WTC11 (cell line): ENCODE data around the gene TREH. TPM values are rescaled to one million over a fixed set of nuclear protein-coding genes. Genes with fewer than 3 reads are reported as not detected.

ENCODE experiments used
- ATAC-seq: fragments of 200-7000 bp; cut with Tn5 transposase; 2 replicates; pipeline ENCODE4 v1.10.0; 2021; ENCODE audit warnings: mild to moderate bottlenecking, moderate library complexity
- CTCF ChIA-PET: fragments of 300-600 bp; sonication (Branson Sonifier 250); formaldehyde crosslinking; loops from one replicate; lab custom pipeline; 2021; ENCODE audit warnings: antibody characterized with exemption; lab: Charles Lee
- POLR2A ChIA-PET: fragments of 350-600 bp; sonication (Branson Sonifier 250); formaldehyde crosslinking; loops from one replicate; lab custom pipeline; 2021; ENCODE audit warnings: antibody characterized with exemption; lab: Charles Lee
- DNase-seq: peaks from one replicate; pipeline ENCODE4 v3.0.0; 2021; ENCODE audit warnings: low spot score
- H3K27ac Mint-ChIP-seq: 2 replicates; pipeline ENCODE4 v1.8.0; 2021; ENCODE audit warnings: mixed read lengths
- H3K27me3 Mint-ChIP-seq: 2 replicates; pipeline ENCODE4 v1.8.0; 2021; ENCODE audit warnings: low read depth, mild to moderate bottlenecking, moderate library complexity, mixed read lengths
- H3K36me3 Mint-ChIP-seq: 2 replicates; pipeline ENCODE4 v1.8.0; 2021; ENCODE audit warnings: mixed read lengths
- H3K4me1 Mint-ChIP-seq: 2 replicates; pipeline ENCODE4 v1.8.0; 2022; ENCODE audit warnings: mixed read lengths
- H3K4me3 Mint-ChIP-seq: 2 replicates; pipeline ENCODE4 v1.8.0; 2021; ENCODE audit warnings: mild to moderate bottlenecking, moderate library complexity, mixed read lengths
- H3K9me3 Mint-ChIP-seq: 2 replicates; pipeline ENCODE4 v1.8.0; 2021; ENCODE audit warnings: mixed read lengths
- CBFB ChIP-seq: sonication (generic); formaldehyde crosslinking; IDR thresholded peaks from 2 replicates; pipeline ENCODE4 v1.8.1; 2022; ENCODE audit warnings: mild to moderate bottlenecking, low read depth, missing genetic modification reagents
- CREM ChIP-seq: sonication (generic); formaldehyde crosslinking; IDR thresholded peaks from 2 replicates; pipeline ENCODE4 v1.8.1; 2022; ENCODE audit warnings: mild to moderate bottlenecking, missing genetic modification reagents, moderate library complexity
- ESRRA ChIP-seq: sonication (generic); formaldehyde crosslinking; IDR thresholded peaks from 2 replicates; pipeline ENCODE4 v1.8.1; 2022; ENCODE audit warnings: mild to moderate bottlenecking, missing genetic modification reagents, borderline replicate concordance
- FOXP1 ChIP-seq: sonication (generic); formaldehyde crosslinking; IDR thresholded peaks from 2 replicates; pipeline ENCODE4 v1.8.0; 2022; ENCODE audit warnings: missing genetic modification reagents, mild to moderate bottlenecking, moderate library complexity, borderline replicate concordance
- JAZF1 ChIP-seq: fragments of 250-450 bp; sonication (Bioruptor Pico); IDR thresholded peaks from 2 replicates; pipeline ENCODE4 v1.9.0; 2021; ENCODE audit warnings: moderate library complexity, mild to moderate bottlenecking, inconsistent platforms
- MLX ChIP-seq: sonication (generic); formaldehyde crosslinking; IDR thresholded peaks from 2 replicates; pipeline ENCODE4 v1.8.1; 2023; ENCODE audit warnings: mild to moderate bottlenecking, missing genetic modification reagents, moderate library complexity
- PRDM15 ChIP-seq: sonication (generic); formaldehyde crosslinking; IDR thresholded peaks from 2 replicates; pipeline ENCODE4 v1.8.0; 2022; ENCODE audit warnings: missing genetic modification reagents
- RORB ChIP-seq: fragments of 250-450 bp; sonication (Bioruptor Pico); IDR thresholded peaks from 2 replicates; pipeline ENCODE4 v1.9.0; 2021; ENCODE audit warnings: mild to moderate bottlenecking
- ZMAT4 ChIP-seq: fragments of 250-450 bp; sonication (Bioruptor Pico); IDR thresholded peaks from 2 replicates; pipeline ENCODE4 v1.9.0; 2021; ENCODE audit warnings: mild to moderate bottlenecking
- ZNF121 ChIP-seq: sonication (generic); formaldehyde crosslinking; IDR thresholded peaks from 2 replicates; pipeline ENCODE4 v1.8.0; 2023; ENCODE audit warnings: missing genetic modification reagents
- ZNF219 ChIP-seq: sonication (generic); formaldehyde crosslinking; IDR thresholded peaks from 2 replicates; pipeline ENCODE4 v1.8.0; 2023; ENCODE audit warnings: missing genetic modification reagents, mild to moderate bottlenecking, borderline replicate concordance
- ZNF263 ChIP-seq: sonication (generic); formaldehyde crosslinking; IDR thresholded peaks from 2 replicates; pipeline ENCODE4 v1.8.1; 2022; ENCODE audit warnings: low read depth, mild to moderate bottlenecking, moderate library complexity, missing genetic modification reagents
- ZNF416 ChIP-seq: fragments of 250-450 bp; sonication (Bioruptor Pico); IDR thresholded peaks from 2 replicates; pipeline ENCODE4 v1.9.0; 2021; ENCODE audit warnings: mild to moderate bottlenecking, inconsistent platforms
- ZNF532 ChIP-seq: fragments of 250-450 bp; sonication (Bioruptor Pico); IDR thresholded peaks from 2 replicates; pipeline ENCODE4 v1.9.0; 2021; ENCODE audit warnings: mild to moderate bottlenecking, borderline replicate concordance
- total RNA-seq: library from RNA; stranded (reverse); gene quantifications from 3 replicates; pipeline ENCODE4 v1.2.3, GENCODE V29; 2021
- TF ChIP-seq, protein P1 (sequence below): sonication (generic); formaldehyde crosslinking; IDR thresholded peaks from 2 replicates; pipeline ENCODE4 v1.8.0; 2022; ENCODE audit warnings: mild to moderate bottlenecking, missing genetic modification reagents
- TF ChIP-seq, protein P2 (sequence below): sonication (generic); formaldehyde crosslinking; IDR thresholded peaks from 2 replicates; pipeline ENCODE4 v1.8.1; 2022; ENCODE audit warnings: low read depth, missing genetic modification reagents, borderline replicate concordance
- TF ChIP-seq, protein P3 (sequence below): sonication (generic); formaldehyde crosslinking; IDR thresholded peaks from 2 replicates; pipeline ENCODE4 v1.8.0; 2022; ENCODE audit warnings: mild to moderate bottlenecking, missing genetic modification reagents

TREH gene
- total RNA-seq, 1 experiment from 2014 or later: not detected

GRCh38 chr11:118689503-118689851 lies 10.0 kb upstream of the TREH start:
- DNase-seq: no peak
- Mint-ChIP-seq H3K9me3 (peaks cover 5% of the 10 kb centered on the region), H3K4me1 (peaks cover 42% of the 10 kb centered on the region), H3K4me3 (peak overlapping the region; percentile 49), H3K27me3 (peaks cover 9% of the 10 kb centered on the region; the same call in 1 of the 2 replicates), H3K27ac (no peak overlapping the region), H3K36me3 (no peaks in the 10 kb centered on the region)
- peak; percentile 49 for ATAC-seq
- CTCF ChIA-PET: interaction anchor here (0.5 to 3.1 kb wide), 67 partner anchors 8 to 649 kb away, joined by 3 to 63 read pairs (median 5); partner anchors contain the start of genes CBL, CENATAC, DDX6 and TREH
- peak; percentile 86 for TF ChIP-seq ZNF263
- TF ChIP-seq, protein P1, sequence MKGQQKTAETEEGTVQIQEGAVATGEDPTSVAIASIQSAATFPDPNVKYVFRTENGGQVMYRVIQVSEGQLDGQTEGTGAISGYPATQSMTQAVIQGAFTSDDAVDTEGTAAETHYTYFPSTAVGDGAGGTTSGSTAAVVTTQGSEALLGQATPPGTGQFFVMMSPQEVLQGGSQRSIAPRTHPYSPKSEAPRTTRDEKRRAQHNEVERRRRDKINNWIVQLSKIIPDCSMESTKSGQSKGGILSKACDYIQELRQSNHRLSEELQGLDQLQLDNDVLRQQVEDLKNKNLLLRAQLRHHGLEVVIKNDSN: no peak
- POLR2A ChIA-PET: interaction anchor here (0.8 to 1.6 kb wide), 5 partner anchors 26 to 240 kb away, joined by 3 to 8 read pairs (median 4); partner anchors contain the start of gene DDX6

GRCh38 chr11:118688851-118689502 lies 9.5 kb upstream of the TREH start:
- peak; percentile 16 for DNase-seq
- no peak for ATAC-seq
- Mint-ChIP-seq H3K27me3 (peaks cover 6% of the 10 kb centered on the region; the same call in 1 of the 2 replicates), H3K27ac (no peak overlapping the region), H3K4me1 (peaks cover 42% of the 10 kb centered on the region), H3K9me3 (peaks cover 5% of the 10 kb centered on the region), H3K4me3 (peak overlapping the region; percentile 49), H3K36me3 (no peaks in the 10 kb centered on the region)
- ChIA-PET POLR2A (interaction anchor here (1.0 to 1.6 kb wide), 4 partner anchors 102 to 241 kb away, joined by 3 to 8 read pairs (median 4); partner anchors contain the start of gene DDX6), CTCF (interaction anchor here (0.5 to 3.1 kb wide), 51 partner anchors 8 to 517 kb away, joined by 3 to 63 read pairs (median 6); partner anchors contain the start of genes CBL, CENATAC, DDX6 and TREH)
- TF ChIP-seq FOXP1 (CRISPR knock-in tag): no peak
- TF ChIP-seq ZNF219 (CRISPR knock-in tag): no peak
- TF ChIP-seq, protein P2, sequence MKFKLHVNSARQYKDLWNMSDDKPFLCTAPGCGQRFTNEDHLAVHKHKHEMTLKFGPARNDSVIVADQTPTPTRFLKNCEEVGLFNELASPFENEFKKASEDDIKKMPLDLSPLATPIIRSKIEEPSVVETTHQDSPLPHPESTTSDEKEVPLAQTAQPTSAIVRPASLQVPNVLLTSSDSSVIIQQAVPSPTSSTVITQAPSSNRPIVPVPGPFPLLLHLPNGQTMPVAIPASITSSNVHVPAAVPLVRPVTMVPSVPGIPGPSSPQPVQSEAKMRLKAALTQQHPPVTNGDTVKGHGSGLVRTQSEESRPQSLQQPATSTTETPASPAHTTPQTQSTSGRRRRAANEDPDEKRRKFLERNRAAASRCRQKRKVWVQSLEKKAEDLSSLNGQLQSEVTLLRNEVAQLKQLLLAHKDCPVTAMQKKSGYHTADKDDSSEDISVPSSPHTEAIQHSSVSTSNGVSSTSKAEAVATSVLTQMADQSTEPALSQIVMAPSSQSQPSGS (CRISPR knock-in tag): no peak
- 0 out of 2 replicates have a peak, but pooled peaks have one; percentile 47 for TF ChIP-seq MLX
- TF ChIP-seq ZNF416 (CRISPR knock-in tag): no peak
- no peak for TF ChIP-seq JAZF1 (CRISPR knock-in tag)
- TF ChIP-seq ZNF121 (CRISPR knock-in tag): peak; percentile 46; the same call in 1 of the 2 replicates
- TF ChIP-seq RORB: no peak
- TF ChIP-seq CBFB: no peak
- TF ChIP-seq CREM (CRISPR knock-in tag): no peak; the same call in 1 of the 2 replicates
- peak; percentile 37; the same call in 1 of the 2 replicates for TF ChIP-seq PRDM15 (CRISPR knock-in tag)
- no peak for TF ChIP-seq ESRRA (CRISPR knock-in tag)
- no peak for TF ChIP-seq ZNF532
- TF ChIP-seq, protein P3, sequence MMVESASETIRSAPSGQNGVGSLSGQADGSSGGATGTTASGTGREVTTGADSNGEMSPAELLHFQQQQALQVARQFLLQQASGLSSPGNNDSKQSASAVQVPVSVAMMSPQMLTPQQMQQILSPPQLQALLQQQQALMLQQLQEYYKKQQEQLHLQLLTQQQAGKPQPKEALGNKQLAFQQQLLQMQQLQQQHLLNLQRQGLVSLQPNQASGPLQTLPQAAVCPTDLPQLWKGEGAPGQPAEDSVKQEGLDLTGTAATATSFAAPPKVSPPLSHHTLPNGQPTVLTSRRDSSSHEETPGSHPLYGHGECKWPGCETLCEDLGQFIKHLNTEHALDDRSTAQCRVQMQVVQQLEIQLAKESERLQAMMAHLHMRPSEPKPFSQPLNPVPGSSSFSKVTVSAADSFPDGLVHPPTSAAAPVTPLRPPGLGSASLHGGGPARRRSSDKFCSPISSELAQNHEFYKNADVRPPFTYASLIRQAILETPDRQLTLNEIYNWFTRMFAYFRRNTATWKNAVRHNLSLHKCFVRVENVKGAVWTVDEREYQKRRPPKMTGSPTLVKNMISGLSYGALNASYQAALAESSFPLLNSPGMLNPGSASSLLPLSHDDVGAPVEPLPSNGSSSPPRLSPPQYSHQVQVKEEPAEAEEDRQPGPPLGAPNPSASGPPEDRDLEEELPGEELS: 0 out of 2 replicates have a peak, but pooled peaks have one; percentile 30
- TF ChIP-seq ZMAT4: no peak
